HepG2 (cell line): ENCODE measurements around the gene RNF4. TPM values are rescaled to one million over a fixed set of nuclear protein-coding genes. Genes with fewer than 3 reads are reported as not detected.

Source experiments
- ARNT2 ChIP-seq: sonication (generic); formaldehyde crosslinking; IDR thresholded peaks from 2 replicates; pipeline ENCODE4 v1.8.0; 2022; ENCODE audit warnings: mild to moderate bottlenecking, low read depth, missing genetic modification reagents, moderate library complexity
- ATF1 ChIP-seq: IDR thresholded peaks from 2 replicates; pipeline ENCODE4 v1.6.1; 2016; ENCODE audit warnings: mild to moderate bottlenecking, control low read depth
- BCL3 ChIP-seq: sonication (generic); formaldehyde crosslinking; IDR thresholded peaks from 2 replicates; pipeline ENCODE4 v1.5.1; 2020; ENCODE audit warnings: mild to moderate bottlenecking, missing genetic modification reagents, moderate library complexity
- CHCHD3 ChIP-seq: sonication (generic); formaldehyde crosslinking; IDR thresholded peaks from 2 replicates; pipeline ENCODE4 v1.8.0; 2022; ENCODE audit warnings: mild to moderate bottlenecking, missing genetic modification reagents, moderate library complexity
- EEA1 ChIP-seq: sonication (generic); formaldehyde crosslinking; IDR thresholded peaks from 2 replicates; pipeline ENCODE4 v1.5.1; 2020; ENCODE audit warnings: mild to moderate bottlenecking, missing genetic modification reagents, borderline replicate concordance
- FOXK1 ChIP-seq: sonication (generic); formaldehyde crosslinking; IDR thresholded peaks from 2 replicates; pipeline ENCODE4 v1.4.0; 2020; ENCODE audit warnings: low read depth, missing genetic modification reagents, borderline replicate concordance
- HDAC2 ChIP-seq: sonication (generic); formaldehyde crosslinking; IDR thresholded peaks from 2 replicates; pipeline ENCODE4 v1.4.0; 2020; ENCODE audit warnings: missing genetic modification reagents
- KAT2B ChIP-seq: fragments of 150-350 bp; IDR thresholded peaks from 2 replicates; pipeline ENCODE4 v1.6.1; 2014; ENCODE audit warnings: low read depth, low read length, borderline replicate concordance
- KDM5B ChIP-seq: sonication (generic); formaldehyde crosslinking; IDR thresholded peaks from 2 replicates; pipeline ENCODE4 v1.4.0; 2020; ENCODE audit warnings: missing genetic modification reagents, mild to moderate bottlenecking, borderline replicate concordance
- MIXL1 ChIP-seq: IDR thresholded peaks from 2 replicates; pipeline ENCODE4 v1.6.1; 2016
- TOPORS ChIP-seq: sonication (generic); formaldehyde crosslinking; IDR thresholded peaks from 2 replicates; pipeline ENCODE4 v1.8.0; 2023; ENCODE audit warnings: mild to moderate bottlenecking, missing genetic modification reagents
- ZBTB14 ChIP-seq: sonication (generic); formaldehyde crosslinking; IDR thresholded peaks from 2 replicates; pipeline ENCODE4 v1.4.0; 2020; ENCODE audit warnings: missing genetic modification reagents
- ZBTB3 ChIP-seq: sonication (generic); formaldehyde crosslinking; IDR thresholded peaks from 2 replicates; pipeline ENCODE4 v1.4.0; 2020; ENCODE audit warnings: low read depth, mild to moderate bottlenecking, moderate library complexity, missing genetic modification reagents, borderline replicate concordance
- ZFAT ChIP-seq: sonication (generic); formaldehyde crosslinking; conservative IDR thresholded peaks from 2 replicates; pipeline ENCODE4 v1.8.1; 2023; ENCODE audit warnings: missing genetic modification reagents, inconsistent platforms
- ZFP1 ChIP-seq: IDR thresholded peaks from 2 replicates; pipeline ENCODE4 v1.6.1; 2016
- ZFP36L2 ChIP-seq: sonication (generic); formaldehyde crosslinking; IDR thresholded peaks from 2 replicates; pipeline ENCODE4 v1.4.0; 2020; ENCODE audit warnings: missing genetic modification reagents
- ZFYVE20 ChIP-seq: sonication (generic); formaldehyde crosslinking; IDR thresholded peaks from 2 replicates; pipeline ENCODE4 v1.8.0; 2023; ENCODE audit warnings: low read depth, mild to moderate bottlenecking, moderate library complexity, missing genetic modification reagents, borderline replicate concordance
- ZKSCAN5 ChIP-seq: sonication (generic); formaldehyde crosslinking; IDR thresholded peaks from 2 replicates; pipeline ENCODE4 v1.5.1; 2020; ENCODE audit warnings: mild to moderate bottlenecking, missing genetic modification reagents
- ZNF207 ChIP-seq: fragments of 450-650 bp; IDR thresholded peaks from 2 replicates; pipeline ENCODE4 v1.6.1; 2016; ENCODE audit warnings: antibody characterized with exemption, borderline replicate concordance
- ZNF225 ChIP-seq: sonication (generic); formaldehyde crosslinking; IDR thresholded peaks from 2 replicates; pipeline ENCODE4 v1.4.0; 2020; ENCODE audit warnings: mild to moderate bottlenecking, missing genetic modification reagents
- ZNF274 ChIP-seq: sonication (generic); formaldehyde crosslinking; IDR thresholded peaks from 2 replicates; pipeline ENCODE4 v1.5.1; 2020; ENCODE audit warnings: mild to moderate bottlenecking, missing genetic modification reagents
- ZNF335 ChIP-seq: sonication (generic); formaldehyde crosslinking; IDR thresholded peaks from 2 replicates; pipeline ENCODE4 v1.4.0; 2020; ENCODE audit warnings: missing genetic modification reagents
- ZNF441 ChIP-seq: sonication (generic); formaldehyde crosslinking; IDR thresholded peaks from 2 replicates; pipeline ENCODE4 v1.7.0; 2021; ENCODE audit warnings: missing genetic modification reagents, borderline replicate concordance
- ZNF501 ChIP-seq: sonication (generic); formaldehyde crosslinking; IDR thresholded peaks from 2 replicates; pipeline ENCODE4 v1.5.1; 2020; ENCODE audit warnings: mild to moderate bottlenecking, moderate library complexity, missing genetic modification reagents
- ZNF512 ChIP-seq: sonication (generic); formaldehyde crosslinking; IDR thresholded peaks from 2 replicates; pipeline ENCODE4 v1.4.0; 2020; ENCODE audit warnings: mild to moderate bottlenecking, missing genetic modification reagents
- ZNF607 ChIP-seq: sonication (generic); formaldehyde crosslinking; IDR thresholded peaks from 2 replicates; pipeline ENCODE4 v1.5.1; 2020; ENCODE audit warnings: missing genetic modification reagents, mild to moderate bottlenecking, borderline replicate concordance
- ZNF670 ChIP-seq: sonication (generic); formaldehyde crosslinking; IDR thresholded peaks from 2 replicates; pipeline ENCODE4 v1.8.0; 2022; ENCODE audit warnings: mild to moderate bottlenecking, missing genetic modification reagents, borderline replicate concordance
- ZNF703 ChIP-seq: sonication (generic); formaldehyde crosslinking; IDR thresholded peaks from 2 replicates; pipeline ENCODE4 v1.5.1; 2020; ENCODE audit warnings: missing genetic modification reagents, mild to moderate bottlenecking, moderate library complexity, borderline replicate concordance
- polyA plus RNA-seq, 8 experiments: library from polyadenylated mRNA; depleted of rRNA in 3 of 8; stranded (reverse) in 7 of 8; unstranded in 1 of 8; fragments of >200 nt; fragmentation: Illumina TruSeq in 4 of 8; extraction: Trizol in 4 of 8; gene quantifications; 2 replicates each; pipeline versions ENCODE4 v1.2.1 to v1.2.3, GENCODE V29; 2011 to 2016; ENCODE audit warnings: low read depth in 4 of 8, missing spikeins in 1 of 8, mixed read lengths in 1 of 8; ENCODE audit not compliant: insufficient read depth in 1 of 8
- total RNA-seq, 5 experiments: library from RNA; depleted of rRNA; stranded (reverse); fragments of >200 nt; fragmentation: Illumina TruSeq; extraction: Trizol; gene quantifications; 2 replicates each; pipeline ENCODE4 v1.2.3, GENCODE V29; 2016; ENCODE audit warnings: low read depth in 1 of 5

Gene RNF4
- total and polyA plus RNA-seq, 2 of the 13 experiments (the other 11 are each of a cell fraction or from before 2014, with no cell fraction given), result 38.1 to 45.1 TPM

GRCh38 chr4:2468456-2469191 lies at the start of gene RNF4 (continued):
- TF ChIP-seq ZKSCAN5 (0 out of 2 replicates have a peak, but pooled peaks have one; percentile 50), ZNF441 (CRISPR knock-in tag) (no peak), ZNF274 (CRISPR knock-in tag) (peak; percentile 87), EEA1 (CRISPR knock-in tag) (no peak; the same call in none of the 2 replicates), ZNF607 (CRISPR knock-in tag) (peak; percentile 25; the same call in 1 of the 2 replicates), ZFAT (CRISPR knock-in tag) (peak; percentile 90), ZBTB3 (no peak), ZNF670 (no peak), ZNF512 (CRISPR knock-in tag) (no peak), FOXK1 (CRISPR knock-in tag) (peak; percentile 20; the same call in 1 of the 2 replicates), ZFP36L2 (no peak), KAT2B (no peak), BCL3 (peak; percentile 84; the same call in 1 of the 2 replicates), ZBTB14 (no peak; the same call in 1 of the 2 replicates), CHCHD3 (CRISPR knock-in tag) (no peak), ARNT2 (peak; percentile 66), ZFP1 (no peak), ZNF207 (no peak), ZNF501 (CRISPR knock-in tag) (peak; percentile 83; the same call in 1 of the 2 replicates), HDAC2 (CRISPR knock-in tag) (no peak; the same call in 1 of the 2 replicates), ZNF335 (CRISPR knock-in tag) (no peak), ATF1 (CRISPR knock-in tag) (no peak; the same call in 1 of the 2 replicates), ZNF703 (0 out of 2 replicates have a peak, but pooled peaks have one; percentile 61), MIXL1 (CRISPR knock-in tag) (no peak), KDM5B (CRISPR knock-in tag) (no peak; the same call in none of the 2 replicates), TOPORS (0 out of 2 replicates have a peak, but pooled peaks have one; percentile 18), ZNF225 (CRISPR knock-in tag) (no peak), ZFYVE20 (no peak; the same call in 1 of the 2 replicates)
